Measurements from ENCODE around the gene OGDHL.
"Not testable (repeated sequence)": the region's sequence is repeated elsewhere in the genome, so short reads cannot be mapped to it uniquely, and the experiment has no call there.

Gene OGDHL

GRCh38 chr10:49761789-49762565, at the start of gene OGDHL:
Gene OGDHL (minus strand): TSS chr10:49762323. CDS start chr10:49758592, 3,731 bp downstream.
- DNase-seq (ENCODE audit: low read depth, low spot score), result no peak

- no peak for DNase-seq (ENCODE audit: low read depth, low spot score)
Measured at GRCh38 chr10:49803988-49804387, 41.9 kb upstream of the OGDHL start.

- DNase-seq (ENCODE audit: low read depth, low spot score), result no peak
Measured at GRCh38 chr10:49798275-49798674, 36.2 kb upstream of the OGDHL start.

DNA sequence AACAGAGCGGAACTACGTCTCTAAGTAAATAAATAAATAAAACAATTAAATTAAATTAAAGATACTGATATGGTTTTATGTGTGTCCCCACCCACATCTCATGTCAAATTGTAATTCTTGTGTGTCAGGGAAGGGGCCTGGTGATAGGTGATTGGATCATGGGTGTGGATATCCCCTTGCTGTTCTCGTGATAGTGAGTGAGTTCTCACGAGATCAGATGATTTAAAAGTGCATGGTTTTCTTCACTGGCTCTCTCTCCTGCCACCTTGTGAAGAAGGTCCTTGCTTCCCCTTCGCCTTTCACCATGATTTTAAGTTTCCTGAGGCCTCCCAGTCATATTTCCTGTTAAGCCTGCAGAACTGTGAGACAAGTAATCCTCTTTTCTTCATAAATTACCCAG, 29.0 kb upstream of the OGDHL start:
- no peak for DNase-seq (ENCODE audit: low read depth, low spot score)

- no peak for DNase-seq (ENCODE audit: low read depth, low spot score)
Measured at GRCh38 chr10:49784681-49785080, 22.6 kb upstream of the OGDHL start.

DNA sequence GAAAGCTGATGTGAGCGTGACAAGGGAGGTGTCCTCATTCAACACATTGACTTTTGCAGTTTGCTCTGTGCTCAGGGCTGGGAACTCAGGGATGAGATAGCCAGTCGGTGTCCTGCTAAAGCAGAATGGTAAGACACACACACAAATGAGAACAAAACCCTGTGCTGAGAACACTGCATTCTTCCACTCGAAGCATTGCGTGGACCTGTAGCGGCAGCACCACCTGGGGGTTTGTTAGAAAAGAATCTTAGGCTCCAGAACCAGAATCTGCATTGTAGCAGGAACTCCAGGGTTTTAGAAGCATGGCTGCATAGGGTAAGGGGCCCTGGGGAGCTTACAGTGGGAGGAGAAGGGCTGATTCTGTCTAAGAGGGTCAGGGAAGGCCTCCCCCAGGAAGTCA, 21.5 kb upstream of the OGDHL start:
- DNase-seq (ENCODE audit: low read depth, low spot score), result no peak

GRCh38 chr10:49781247-49781646, 19.1 kb upstream of the OGDHL start:
- no peak for DNase-seq (ENCODE audit: low read depth, low spot score)

- DNase-seq (ENCODE audit: low read depth, low spot score), result no peak
Measured at GRCh38 chr10:49778197-49778596, 16.1 kb upstream of the OGDHL start.

DNA sequence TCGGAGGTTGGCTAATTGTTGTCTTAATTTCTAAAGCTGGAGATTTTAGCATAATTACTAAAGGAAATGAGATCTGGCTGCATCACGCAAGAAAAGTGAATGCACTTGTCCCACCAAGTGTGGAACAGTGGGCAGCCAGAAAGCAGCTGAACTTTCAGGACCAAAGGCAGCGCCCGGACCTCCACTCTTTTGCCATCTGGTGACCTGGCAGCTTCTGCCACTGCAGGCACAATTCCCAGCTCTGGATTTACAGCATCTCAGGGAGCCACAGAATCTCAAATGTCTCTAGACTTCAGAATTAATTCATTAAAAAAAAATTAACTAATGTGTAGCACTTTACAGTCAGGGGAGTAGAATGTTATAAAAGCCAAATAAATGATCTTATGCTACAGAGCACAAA, 14.7 kb upstream of the OGDHL start:
- DNase-seq (ENCODE audit: low read depth, low spot score), result no peak

- DNase-seq (ENCODE audit: low read depth, low spot score), result no peak
Measured at GRCh38 chr10:49775014-49775413, 12.9 kb upstream of the OGDHL start.

- DNase-seq (ENCODE audit: low read depth, low spot score), result not testable (repeated sequence)
Measured at GRCh38 chr10:49772944-49773343, 10.8 kb upstream of the OGDHL start.

DNA sequence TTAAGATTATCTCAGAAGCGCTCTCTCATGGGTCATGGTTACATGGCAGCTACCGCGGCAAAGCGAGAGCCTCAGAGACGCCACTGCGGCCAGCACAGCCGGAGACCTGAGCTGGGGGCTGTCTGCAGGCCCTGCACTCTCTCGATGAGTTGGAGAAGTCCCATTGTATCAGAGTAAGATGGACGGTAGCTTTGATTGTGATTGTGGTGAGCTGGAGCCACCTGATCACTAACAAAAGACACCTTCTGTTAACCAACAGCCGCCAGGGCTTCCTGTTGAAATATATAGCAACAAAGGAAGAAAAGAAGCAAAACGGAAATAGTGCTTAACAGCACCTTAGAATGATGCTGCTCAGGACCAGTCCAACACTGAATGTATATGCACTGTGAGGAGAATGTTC, 8.9 kb upstream of the OGDHL start:
- not testable (repeated sequence) for DNase-seq (ENCODE audit: low read depth, low spot score)

DNA sequence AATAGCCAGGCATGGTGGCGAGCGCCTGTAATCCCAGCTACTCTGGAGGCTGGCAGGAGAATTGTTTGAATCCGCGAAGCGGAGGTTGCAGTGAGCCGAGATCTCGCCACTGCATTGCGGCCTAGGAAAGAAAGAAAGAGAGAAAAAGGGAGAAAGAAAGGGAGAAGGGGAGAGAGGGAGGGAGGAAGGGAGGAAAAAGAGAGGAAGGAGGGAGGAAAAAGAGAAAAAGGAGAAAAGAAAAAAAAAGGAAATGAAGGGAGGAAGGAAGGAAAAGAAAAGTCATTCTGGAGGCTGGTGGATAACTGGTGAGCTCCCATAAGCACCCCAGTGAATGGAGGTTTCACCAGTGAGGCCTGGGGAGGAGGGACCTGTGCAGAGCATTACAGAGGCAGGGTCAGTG, 7.6 kb upstream of the OGDHL start:
- DNase-seq (ENCODE audit: low read depth, low spot score), result no peak

DNA sequence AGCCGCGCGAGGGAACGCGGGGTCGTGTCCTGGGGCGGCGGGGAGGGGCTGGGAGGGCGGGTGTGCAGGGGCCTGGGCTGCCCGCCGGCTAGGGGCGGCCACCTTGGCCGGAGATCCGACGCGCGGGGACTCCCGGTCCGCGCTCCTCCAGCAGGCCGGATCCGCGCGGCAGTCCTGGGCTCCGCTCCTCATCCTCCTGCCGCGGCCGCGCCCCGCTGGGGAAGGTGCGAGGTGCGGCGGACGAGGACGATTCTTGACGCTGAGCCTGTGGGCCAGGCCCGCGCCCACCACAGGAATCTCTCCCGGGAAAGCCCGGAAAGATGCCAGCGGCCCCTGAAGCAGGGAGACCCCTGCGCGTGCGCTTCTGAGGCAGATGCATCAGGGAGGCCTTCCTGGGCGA, 6.6 kb upstream of the OGDHL start:
- DNase-seq (ENCODE audit: low read depth, low spot score), result no peak

GRCh38 chr10:49768329-49768728, 6.2 kb upstream of the OGDHL start:
- DNase-seq (ENCODE audit: low read depth, low spot score), result no peak

GRCh38 chr10:49767752-49768151, 5.6 kb upstream of the OGDHL start:
- DNase-seq (ENCODE audit: low read depth, low spot score), result no peak

GRCh38 chr10:49766484-49766883, 4.4 kb upstream of the OGDHL start:
- DNase-seq (ENCODE audit: low read depth, low spot score), result no peak

GRCh38 chr10:49762566-49762877, 399 bp upstream of the OGDHL start:
- no peak for DNase-seq (ENCODE audit: low read depth, low spot score)

GRCh38 chr10:49761201-49761788, 828 bp downstream of the OGDHL start:
- no peak for DNase-seq (ENCODE audit: low read depth, low spot score)

- no peak for DNase-seq (ENCODE audit: low read depth, low spot score)
Measured at GRCh38 chr10:49760789-49761188, 1.3 kb downstream of the OGDHL start.

DNA sequence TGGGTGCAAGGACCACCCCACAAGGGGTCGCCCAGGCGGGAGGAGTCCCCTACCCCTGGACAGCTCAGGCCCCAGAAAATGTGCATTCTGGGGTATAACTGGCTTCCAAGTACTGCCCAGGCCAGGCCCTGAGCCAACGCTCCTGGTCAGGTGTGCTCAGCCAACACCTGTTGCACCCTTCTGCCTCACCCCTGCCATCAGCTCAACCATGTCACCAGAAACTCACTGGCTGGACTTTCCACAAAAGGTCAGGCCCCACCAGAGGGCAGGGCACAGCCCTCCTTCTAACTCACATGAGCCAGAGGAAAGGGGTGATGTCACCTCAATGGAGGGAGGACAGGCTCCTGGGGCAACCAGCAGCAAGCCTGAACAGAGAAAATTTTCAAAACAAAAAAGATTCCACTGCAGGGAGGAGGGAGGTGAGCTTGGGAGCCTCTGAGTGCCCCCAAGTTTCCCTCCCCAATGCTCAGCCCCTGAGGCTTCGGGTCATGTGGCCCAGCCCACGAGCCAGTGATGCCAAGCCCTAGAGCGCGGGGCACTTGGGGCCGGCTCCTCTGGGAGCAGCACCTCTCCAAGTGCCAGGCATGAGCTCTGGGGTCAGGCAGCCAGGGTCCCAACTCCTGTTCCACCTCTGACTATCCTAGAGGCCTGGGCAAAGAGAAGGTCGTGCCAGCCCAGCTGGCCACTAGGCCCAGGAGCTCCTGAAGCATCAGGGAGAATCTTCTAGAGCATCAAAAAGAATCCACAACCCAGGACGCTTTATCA, 2.2 kb downstream of the OGDHL start:
- DNase-seq (ENCODE audit: low read depth, low spot score), result no peak

GRCh38 chr10:49758249-49758930, 3.7 kb downstream of the OGDHL start:
- DNase-seq (ENCODE audit: low read depth, low spot score), result no peak

Measured in activated CD4-positive, CD25-positive, alpha-beta regulatory T cell treated with anti-CD3 and anti-CD28 coated beads, Interleukin-2, amount 50 U/mL, for 16 hours (primary cell).